Measurements from ENCODE around the gene EYA4.

DNA sequence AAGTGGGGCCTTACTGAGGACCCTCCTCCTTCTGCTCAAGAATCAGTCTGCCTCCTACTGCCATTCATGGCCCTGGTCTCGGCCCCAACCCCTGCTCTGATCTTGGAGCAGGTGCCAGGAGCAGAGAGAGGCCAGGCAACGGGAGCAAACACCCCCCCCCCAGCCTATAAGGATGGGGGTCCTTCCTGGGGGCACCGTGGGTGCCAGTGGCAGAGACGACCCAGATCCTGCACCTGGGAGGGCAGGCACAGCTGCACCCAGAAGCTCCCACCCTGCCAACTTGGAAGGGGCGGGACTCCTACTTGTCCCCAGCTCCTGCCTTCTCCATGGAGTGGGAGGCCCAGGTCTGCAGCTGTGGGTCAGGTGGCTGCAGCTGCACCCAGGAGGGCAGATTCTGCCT is 183.2 kb downstream of the EYA4 start:
- TF ChIP-seq ZNF274 (IDR thresholded peaks at IDR 0.05; ENCODE audit: low read depth, low read length): no peak
- no peak for TF ChIP-seq YY1 (IDR thresholded peaks at IDR 0.05; ENCODE audit: insufficient read depth, insufficient read length)

All from NT2/D1 (cell line).